Endothelial cell of umbilical vein (primary cell): ENCODE results near the gene ATP10B. TPM values are rescaled to one million over a fixed set of nuclear protein-coding genes. Genes with fewer than 3 reads are reported as not detected.

ENCODE experiments used
- BruUV-seq: library from RNA; stranded (reverse); fragments of 400-500 nt; replicated peaks from 2 replicates; lab custom pipeline; 2021; lab: Mats Ljungman, UMichigan
- CTCF ChIA-PET: fragments of 300-600, 350-600 bp; sonication (Branson Sonifier 250); formaldehyde crosslinking; loops from one replicate; lab custom pipeline; 2021; ENCODE audit warnings: antibody characterized with exemption, inconsistent platforms; lab: Charles Lee
- POLR2A ChIA-PET: fragments of 300-600, 350-600 bp; sonication (Branson Sonifier 250); formaldehyde crosslinking; loops from one replicate; lab custom pipeline; 2021; ENCODE audit warnings: antibody characterized with exemption, inconsistent platforms; lab: Charles Lee
- DNase-seq: peaks from one replicate; pipeline ENCODE4 v3.0.0-alpha.2; 2011; ENCODE audit warnings: low read depth, low spot score
- FAIRE-seq: peaks from 2 replicates; lab custom pipeline; 2011; peaks lifted over from hg19 to GRCh38; lab: Jason Lieb, UNC
- H2AFZ ChIP-seq: 2 replicates; pipeline ENCODE4 v1.6.0; 2012; ENCODE audit warnings: low read depth, low read length, control low read depth, inconsistent platforms
- H3K27ac ChIP-seq: 2 replicates; pipeline ENCODE4 v1.5.1; 2011; ENCODE audit warnings: low read depth, mild to moderate bottlenecking, control low read depth, low read length, moderate library complexity; ENCODE audit not compliant: insufficient read depth
- H3K27me3 ChIP-seq, 2 experiments: 2 replicates each; pipeline versions ENCODE4 v1.6.0 to v1.6.1; 2011; ENCODE audit warnings: low read length in 2 of 2, mixed read lengths in 1 of 2; ENCODE audit not compliant: control insufficient read depth in 2 of 2, insufficient read depth in 2 of 2
- H3K36me3 ChIP-seq, 2 experiments: 2 replicates in 1 of 2; 3 replicates in 1 of 2; pipeline ENCODE4 v1.5.1; 2011; ENCODE audit warnings: low read length in 2 of 2, mild to moderate bottlenecking in 1 of 2, moderate library complexity in 1 of 2; ENCODE audit not compliant: control insufficient read depth in 2 of 2, insufficient read depth in 2 of 2; ENCODE audit errors: extremely low read depth in 1 of 2
- H3K4me1 ChIP-seq: 3 replicates; pipeline ENCODE4 v1.5.1; 2011; ENCODE audit warnings: mild to moderate bottlenecking, low read length; ENCODE audit not compliant: control insufficient read depth, insufficient read depth; ENCODE audit errors: extremely low read depth
- H3K4me2 ChIP-seq: 2 replicates; pipeline ENCODE4 v1.6.1; 2011; ENCODE audit warnings: low read length, control low read depth, mixed read lengths; ENCODE audit not compliant: insufficient read depth
- H3K4me3 ChIP-seq, 3 experiments: fragments of 200-600 bp in 1 of 3; sonication (generic), shearing (Covaris generic) in 1 of 3; replicated peaks in 1 of 3; 2 replicates each; pipeline ENCODE4 v1.5.1; 2011 to 2016; ENCODE audit warnings: control low read depth in 3 of 3, low read length in 3 of 3, mild to moderate bottlenecking in 2 of 3, inconsistent platforms in 1 of 3, low read depth in 1 of 3, moderate library complexity in 1 of 3; ENCODE audit not compliant: insufficient read depth in 1 of 3
- H3K79me2 ChIP-seq: 2 replicates; pipeline ENCODE4 v1.6.0; 2012; ENCODE audit warnings: low read length, inconsistent platforms; ENCODE audit not compliant: control insufficient read depth, insufficient read depth
- H3K9ac ChIP-seq: replicated peaks from 2 replicates; pipeline ENCODE3; 2011; ENCODE audit warnings: low read length, control low read depth; ENCODE audit not compliant: insufficient read depth; ENCODE audit errors: extremely low read depth
- H3K9me1 ChIP-seq: replicated peaks from 3 replicates; pipeline ENCODE4 v1.6.0; 2011; ENCODE audit warnings: mild to moderate bottlenecking, low read length; ENCODE audit not compliant: control insufficient read depth, insufficient read depth; ENCODE audit errors: extremely low read depth
- H3K9me3 ChIP-seq: replicated peaks from 2 replicates; pipeline ENCODE4 v1.5.1; 2012; ENCODE audit warnings: low read length, inconsistent platforms; ENCODE audit not compliant: control insufficient read depth, insufficient read depth
- H4K20me1 ChIP-seq: replicated peaks from 2 replicates; pipeline ENCODE3; 2011; ENCODE audit warnings: mild to moderate bottlenecking, low read length; ENCODE audit not compliant: control insufficient read depth, insufficient read depth; ENCODE audit errors: extremely low read depth
- CTCF ChIP-seq, 2 donors: IDR thresholded peaks; 1 replicate in 1 of 2; 2 replicates in 1 of 2; pipeline ENCODE4 v1.5.1; 2011; ENCODE audit warnings: low read length in 2 of 2, mild to moderate bottlenecking in 2 of 2, moderate library complexity in 2 of 2, control low read depth in 1 of 2, inconsistent platforms in 1 of 2, low read depth in 1 of 2; ENCODE audit not compliant: insufficient read depth in 1 of 2; ENCODE audit errors: extremely low read depth in 1 of 2
- EZH2 ChIP-seq: IDR thresholded peaks from 2 replicates; pipeline ENCODE4 v1.6.1; 2012; ENCODE audit warnings: borderline replicate concordance, low read depth, mild to moderate bottlenecking, moderate library complexity, low read length, inconsistent platforms; ENCODE audit not compliant: severe bottlenecking
- FOS ChIP-seq: IDR thresholded peaks from 2 replicates; pipeline ENCODE4 v1.6.1; 2011; ENCODE audit warnings: mild to moderate bottlenecking, low read length, moderate library complexity, borderline replicate concordance; ENCODE audit not compliant: insufficient read depth
- GATA2 ChIP-seq: IDR thresholded peaks from 2 replicates; pipeline ENCODE4 v1.7.0; 2011; ENCODE audit warnings: low read depth, mild to moderate bottlenecking, moderate library complexity, mixed read lengths, low read length; ENCODE audit not compliant: insufficient read length, insufficient read depth
- JUN ChIP-seq: IDR thresholded peaks from 2 replicates; pipeline ENCODE4 v1.6.1; 2011; ENCODE audit warnings: borderline replicate concordance, low read depth; ENCODE audit not compliant: insufficient read length, insufficient read depth
- MYC ChIP-seq: IDR thresholded peaks from one replicate; pipeline ENCODE4 v1.6.1; 2011; ENCODE audit warnings: mild to moderate bottlenecking, low read depth, low read length
- POLR2A ChIP-seq: IDR thresholded peaks from 2 replicates; pipeline ENCODE4 v1.6.1; 2012; ENCODE audit warnings: low read depth, mild to moderate bottlenecking, control low read depth, low read length
- POLR2AphosphoS5 ChIP-seq: IDR thresholded peaks from 2 replicates; pipeline ENCODE4 v1.6.1; 2012; ENCODE audit warnings: low read depth, mild to moderate bottlenecking, control low read depth, low read length, moderate library complexity; ENCODE audit not compliant: insufficient read depth
- dilution Hi-C: fragments of 300-500 bp; cut with MboI; formaldehyde crosslinking; loops from one replicate; pipeline ENCODE4 v1.15.0; 2019; ENCODE audit warnings: low sequenced_read_pairs; ENCODE audit not compliant: extremely low pct_ligation_motif_present
- intact Hi-C: fragments of 100-400 bp; cut with micrococcal nuclease; formaldehyde crosslinking; loops from one replicate; pipeline ENCODE4 v1.10.0; 2022
- polyA plus RNA-seq, 4 experiments: library from polyadenylated mRNA; depleted of rRNA in 3 of 4; stranded (reverse) in 3 of 4; unstranded in 1 of 4; fragments of >200 nt; gene quantifications; 2 replicates each; pipeline versions ENCODE4 v1.2.1 to v1.2.3, GENCODE V29; 2011 to 2012; ENCODE audit warnings: missing spikeins in 1 of 4
- total RNA-seq: library from RNA; stranded (reverse); gene quantifications from 2 replicates; pipeline ENCODE4 v1.2.3, GENCODE V29; 2021
- TF ChIP-seq, protein P1 (sequence below): IDR thresholded peaks from 2 replicates; pipeline ENCODE4 v1.6.1; 2011; ENCODE audit not compliant: insufficient read depth, insufficient read length

The ATP10B gene
- total and polyA plus RNA-seq, 2 donors (not counting 3 experiments of a cell fraction or from before 2014, with no cell fraction given) = not detected

GRCh38 chr5:160799184-160799583 is 52.8 kb downstream of the ATP10B start:
- H4K20me1 ChIP-seq = no peaks in the 10 kb centered on the region
- H3K27me3 ChIP-seq = no peaks in the 10 kb centered on the region
- POLR2A ChIA-PET = interaction anchor here (0.6 kb wide), 1 partner anchor 119 kb away, joined by 8 read pairs; no protein-coding TSS in a partner anchor
- DNase-seq = no peak
- H3K9ac ChIP-seq = no peak overlapping the region
- dilution Hi-C loops = no loop called here
- CTCF ChIA-PET = no interaction called here
- H3K4me1 ChIP-seq = no peaks in the 10 kb centered on the region
- H3K4me3 ChIP-seq = no peak overlapping the region
- H3K36me3 ChIP-seq = no peaks in the 10 kb centered on the region
- peaks cover 2% of the 10 kb centered on the region for H3K9me3 ChIP-seq
- no peak overlapping the region for H3K4me2 ChIP-seq
- intact Hi-C loops = no loop called here
- BruUV-seq = no TSS peak
- no peak for FAIRE-seq
- H3K9me1 ChIP-seq = no peaks in the 10 kb centered on the region
- no peak overlapping the region for H3K27ac ChIP-seq
- H3K79me2 ChIP-seq = no peaks in the 10 kb centered on the region
- TF ChIP-seq JUN (no peak), MYC (no peak), EZH2 (no peak), POLR2AphosphoS5 (no peak)
- no peak overlapping the region for H2AFZ ChIP-seq

DNA sequence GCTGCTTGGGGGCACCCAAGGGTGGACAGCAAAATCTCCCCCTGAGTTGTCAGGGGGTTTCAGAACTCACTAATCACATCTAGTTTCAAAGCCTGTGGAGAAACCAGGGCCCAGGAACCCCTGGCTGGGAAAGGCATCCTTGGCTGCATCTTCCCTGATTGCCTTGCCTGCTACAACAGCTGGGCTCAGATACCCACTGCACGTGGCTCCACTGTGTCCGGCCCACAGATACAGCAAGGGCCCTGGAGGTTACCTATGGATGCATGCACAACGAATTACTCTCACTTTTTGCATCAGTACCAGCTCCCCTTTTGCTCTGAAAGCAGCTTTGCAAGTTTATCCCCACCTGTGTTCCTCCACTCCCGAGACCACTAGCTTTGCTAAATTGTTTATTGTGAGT is 55.0 kb downstream of the ATP10B start:
- no peaks in the 10 kb centered on the region for H3K27me3 ChIP-seq
- BruUV-seq = no TSS peak
- DNase-seq (no peak), FAIRE-seq (no peak)
- no peaks in the 10 kb centered on the region for H3K9me1 ChIP-seq
- CTCF ChIA-PET = no interaction called here
- H4K20me1 ChIP-seq = no peaks in the 10 kb centered on the region
- H3K79me2 ChIP-seq = no peaks in the 10 kb centered on the region
- H3K4me2 ChIP-seq = no peak overlapping the region
- H3K27ac ChIP-seq = no peak overlapping the region
- TF ChIP-seq JUN (no peak), FOS (no peak), POLR2AphosphoS5 (no peak), POLR2A (no peak), CTCF (IDR thresholded peaks at IDR 0.05; ENCODE audit: extremely low read depth in 1 of 2, insufficient read depth in 1 of 2, low read depth in 1 of 2, low read length in 2 of 2) (no peak), EZH2 (no peak), GATA2 (no peak), MYC (no peak)
- TF ChIP-seq, protein P1, sequence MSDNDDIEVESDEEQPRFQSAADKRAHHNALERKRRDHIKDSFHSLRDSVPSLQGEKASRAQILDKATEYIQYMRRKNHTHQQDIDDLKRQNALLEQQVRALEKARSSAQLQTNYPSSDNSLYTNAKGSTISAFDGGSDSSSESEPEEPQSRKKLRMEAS = no peak
- H2AFZ ChIP-seq = no peak overlapping the region
- dilution Hi-C loops (no loop called here), intact Hi-C loops (no loop called here)
- no peaks in the 10 kb centered on the region for H3K9me3 ChIP-seq
- POLR2A ChIA-PET = no interaction called here
- no peaks in the 10 kb centered on the region for H3K4me1 ChIP-seq
- no peak overlapping the region for H3K4me3 ChIP-seq
- H3K36me3 ChIP-seq = no peaks in the 10 kb centered on the region
- H3K9ac ChIP-seq = no peak overlapping the region
